HG03045 (cell line): ENCODE measurements around the gene TUBAL3.
"Not testable (repeated sequence)": the region's sequence is repeated elsewhere in the genome, so short reads cannot be mapped to it uniquely, and the experiment has no call there.

Experiments
- ATAC-seq: cut with Tn5 transposase; IDR thresholded peaks from one replicate; pipeline ENCODE4 v1.9.1; 2021; ENCODE audit warnings: mild to moderate bottlenecking, moderate library complexity; ENCODE audit not compliant: unreplicated experiment

Gene TUBAL3

DNA sequence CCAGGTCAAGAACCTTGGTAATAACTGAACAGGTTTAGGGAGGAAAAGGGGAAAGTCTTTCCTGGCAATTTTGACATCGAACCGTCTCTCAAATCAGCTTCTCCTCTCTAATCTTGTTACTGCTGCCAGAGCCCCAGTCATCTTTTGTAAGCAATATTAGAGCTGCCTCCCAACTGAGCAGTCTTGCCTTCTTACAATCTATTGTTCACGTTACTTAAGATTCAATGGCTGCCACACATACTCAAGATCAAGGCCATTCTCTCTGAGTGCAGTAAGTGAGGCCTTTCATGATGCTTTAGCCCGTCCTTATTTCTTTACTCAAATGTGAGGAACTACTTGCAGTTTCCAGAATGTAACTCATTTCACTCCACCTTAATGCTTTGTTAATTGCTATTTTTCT is 20.1 kb upstream of the TUBAL3 start:
- ATAC-seq, result no peak

DNA sequence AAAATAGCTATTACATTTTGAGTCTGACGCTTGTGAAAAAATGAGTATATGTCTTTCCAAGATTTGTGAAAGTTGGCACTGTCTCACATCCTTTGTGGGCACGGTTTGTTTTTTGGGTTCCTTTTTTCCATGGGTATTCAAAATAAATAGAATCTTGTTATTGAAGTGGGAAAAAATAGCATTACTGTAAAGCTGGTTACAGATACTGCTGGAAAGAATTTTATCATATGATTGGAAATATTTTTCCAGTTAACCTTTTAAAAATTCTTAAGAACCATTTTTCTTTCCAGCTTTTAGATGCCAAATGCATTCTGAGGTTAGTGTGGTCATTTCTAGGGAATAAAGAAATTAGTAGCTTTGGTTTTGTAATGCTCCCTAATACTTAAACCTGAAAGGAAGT is 19.1 kb upstream of the TUBAL3 start:
- ATAC-seq, result no peak

DNA sequence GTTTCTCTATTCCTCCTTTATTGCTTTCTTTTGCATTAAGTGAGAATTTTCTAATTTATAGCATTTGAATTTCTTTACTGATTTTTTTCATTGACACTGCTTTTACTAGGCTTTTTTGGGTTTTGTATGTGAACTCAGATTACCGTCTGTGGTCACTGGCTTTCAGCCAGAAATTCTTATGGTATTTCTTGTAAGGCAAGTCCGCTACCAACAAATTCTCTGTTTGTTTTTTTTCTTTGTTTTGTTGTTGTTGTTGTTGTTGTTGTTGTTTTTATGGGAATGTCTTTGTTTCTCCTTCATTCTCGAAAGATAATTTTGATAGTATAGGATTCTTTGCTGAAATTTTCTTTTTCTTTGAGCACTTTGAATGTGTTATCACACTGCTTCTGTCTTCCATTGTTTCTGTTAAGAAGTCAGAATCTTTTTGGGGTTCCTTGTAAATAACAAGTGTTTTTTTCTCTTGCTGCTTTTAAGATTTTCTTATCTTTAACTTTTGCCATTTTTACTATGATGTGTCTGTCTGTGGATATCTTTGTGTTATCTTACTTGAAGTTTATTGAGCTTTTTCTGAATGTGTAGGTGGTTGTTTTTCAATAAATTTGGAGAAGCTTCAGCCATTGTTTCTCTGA is 15.0 kb upstream of the TUBAL3 start:
- ATAC-seq, result no peak

DNA sequence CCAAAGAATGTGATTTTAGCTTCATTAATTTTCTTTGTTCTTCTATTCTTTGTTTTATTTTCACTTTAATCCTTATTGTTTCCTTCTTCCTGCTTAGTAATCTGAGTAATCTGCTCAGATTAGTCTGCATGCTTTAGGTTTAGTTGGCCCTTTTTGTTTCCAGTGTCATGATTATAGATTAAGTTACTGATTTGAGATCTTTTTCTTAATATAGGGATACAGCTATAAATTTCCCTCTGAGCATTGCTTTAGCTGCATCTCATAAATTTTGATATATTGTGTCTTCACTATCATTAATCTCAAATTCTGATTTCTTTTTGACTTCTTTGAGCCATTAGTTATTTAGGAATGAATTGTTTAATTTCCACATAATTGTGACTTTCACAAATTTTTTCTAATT is 14.0 kb upstream of the TUBAL3 start:
- ATAC-seq, result no peak

DNA sequence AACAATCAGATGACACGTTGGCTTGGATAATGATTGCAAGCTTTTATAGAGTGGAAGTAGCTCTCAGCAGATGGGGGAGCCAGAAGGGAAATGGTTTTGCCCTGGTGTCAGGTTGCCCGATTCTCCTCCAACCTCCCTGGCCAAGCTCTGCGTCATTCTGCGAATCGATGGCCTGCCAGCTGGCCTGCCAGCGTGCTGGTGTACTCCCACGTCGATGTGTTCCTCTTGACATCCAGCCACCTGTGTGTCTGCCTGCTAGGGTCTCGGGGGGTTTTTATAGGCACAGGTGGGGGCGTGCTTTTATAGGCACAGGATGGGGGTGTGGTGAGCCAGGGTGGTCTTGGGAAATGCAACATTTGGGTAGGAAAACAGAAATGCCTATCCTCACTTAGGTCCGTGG is 12.4 kb upstream of the TUBAL3 start:
- ATAC-seq, result no peak

DNA sequence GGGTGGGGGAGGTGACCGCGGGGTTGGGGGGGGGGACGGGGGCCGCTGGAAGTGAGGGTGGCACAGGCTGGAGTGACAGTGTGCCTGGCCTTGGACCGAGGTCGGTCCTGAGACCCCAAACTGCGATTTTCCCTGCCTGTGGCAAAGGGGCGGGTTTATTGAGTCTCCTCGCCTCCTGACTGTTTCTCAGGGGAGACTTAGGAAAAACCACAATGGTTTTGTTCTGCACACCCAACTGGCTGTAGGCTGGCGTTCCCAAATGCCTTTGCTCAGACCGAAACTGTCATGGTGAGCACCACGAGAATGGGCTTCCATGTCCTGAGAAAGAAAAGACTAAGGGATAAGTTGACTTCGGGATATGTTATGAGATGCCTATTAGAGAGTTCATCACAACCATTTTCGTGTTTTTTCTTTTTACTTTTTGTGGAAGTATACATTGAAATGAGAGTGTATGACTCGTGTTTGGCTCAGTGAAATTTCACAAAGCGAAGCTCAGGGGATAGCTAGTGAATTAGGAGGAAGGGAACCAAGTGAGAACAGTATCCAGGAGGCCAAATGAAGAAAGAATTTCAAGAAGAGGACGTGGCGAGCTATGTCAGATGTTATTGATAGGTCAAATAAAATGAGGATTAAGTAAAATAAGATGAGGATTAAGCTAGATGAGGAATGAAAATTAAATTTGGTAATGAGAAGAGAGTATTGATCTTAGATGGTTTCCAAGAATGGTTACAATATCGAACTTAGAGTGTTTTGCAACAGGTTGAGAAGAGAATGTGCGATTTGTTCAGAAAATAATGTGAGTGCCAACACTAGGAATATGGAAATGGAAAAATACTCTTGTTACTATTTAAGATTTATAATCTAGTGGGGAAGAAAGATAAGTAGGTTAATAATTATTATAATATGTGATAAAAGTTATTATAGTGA is 8.6 kb upstream of the TUBAL3 start:
- no peak for ATAC-seq

DNA sequence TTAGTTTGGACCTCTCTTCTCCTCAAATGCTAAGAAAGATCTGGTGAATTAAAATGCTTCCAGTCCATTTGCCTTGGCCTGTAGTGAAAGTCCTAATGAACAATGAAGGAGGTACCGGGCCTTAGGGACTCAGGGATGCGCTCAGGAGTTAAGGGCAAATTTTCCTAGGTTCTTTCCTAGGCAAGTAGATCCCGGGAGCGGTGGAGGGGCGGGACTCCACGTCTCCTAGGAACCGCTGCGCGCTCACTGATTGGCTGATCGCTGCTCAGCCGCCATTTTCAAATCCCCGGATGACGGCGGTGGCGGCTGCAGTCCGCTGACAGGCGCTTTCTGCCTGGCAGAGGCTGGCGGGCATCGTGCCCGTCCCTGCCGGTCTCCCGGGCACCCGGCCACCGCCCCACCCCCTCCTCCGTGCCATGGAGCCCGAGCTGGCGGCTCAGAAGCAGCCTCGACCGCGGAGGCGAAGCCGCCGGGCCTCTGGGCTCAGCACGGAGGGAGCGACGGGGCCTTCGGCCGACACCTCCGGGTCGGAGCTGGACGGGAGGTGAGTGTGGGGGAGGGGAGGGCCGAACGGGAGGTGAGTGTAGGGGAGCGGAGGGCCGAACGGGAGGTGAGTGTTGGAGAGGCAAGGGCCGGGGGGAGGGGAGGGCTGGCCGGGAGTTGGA is 7.8 kb upstream of the TUBAL3 start, which contains the start of gene NET1:
NET1 (plus strand) TSS at position 281 of the 665 bp plus-strand sequence; CDS start at position 417, 136 bp downstream.
- ATAC-seq, result peak; percentile 97

DNA sequence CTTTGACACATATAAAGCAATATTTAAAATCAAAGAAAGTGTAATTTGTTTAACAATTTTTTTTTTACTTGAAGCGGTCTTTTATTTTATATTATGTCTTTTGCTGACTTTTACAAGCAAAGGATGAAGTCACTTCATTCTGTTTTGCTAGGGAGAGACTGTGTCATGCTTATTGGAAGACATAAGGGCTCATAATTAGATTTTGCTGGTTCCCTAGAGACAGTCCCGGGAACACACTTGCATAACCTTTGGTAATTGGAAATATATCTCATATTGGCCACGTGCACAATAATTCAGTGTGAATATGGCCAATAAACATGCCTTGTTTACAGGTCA is 7.3 kb upstream of the TUBAL3 start:
- no peak for ATAC-seq

DNA sequence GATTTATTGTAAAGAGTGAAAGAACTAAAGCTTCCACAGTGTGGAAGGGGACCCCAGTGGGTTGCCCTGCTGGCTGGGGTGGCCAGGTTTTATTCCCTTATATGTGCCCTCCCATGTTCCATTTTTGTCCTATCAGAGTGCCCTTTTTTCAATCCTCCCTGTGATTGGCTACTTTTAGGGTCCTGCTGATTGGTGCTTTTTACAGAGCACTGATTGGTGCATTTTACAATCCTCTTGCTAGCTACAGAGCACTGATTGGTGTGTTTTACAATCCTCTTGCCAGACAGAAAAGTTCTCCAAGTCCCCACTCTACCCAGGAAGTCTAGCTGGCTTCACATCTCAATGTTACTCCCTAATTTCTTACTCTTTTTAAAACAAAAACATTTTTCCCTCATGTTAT is 6.2 kb upstream of the TUBAL3 start:
- ATAC-seq, result not testable (repeated sequence)

DNA sequence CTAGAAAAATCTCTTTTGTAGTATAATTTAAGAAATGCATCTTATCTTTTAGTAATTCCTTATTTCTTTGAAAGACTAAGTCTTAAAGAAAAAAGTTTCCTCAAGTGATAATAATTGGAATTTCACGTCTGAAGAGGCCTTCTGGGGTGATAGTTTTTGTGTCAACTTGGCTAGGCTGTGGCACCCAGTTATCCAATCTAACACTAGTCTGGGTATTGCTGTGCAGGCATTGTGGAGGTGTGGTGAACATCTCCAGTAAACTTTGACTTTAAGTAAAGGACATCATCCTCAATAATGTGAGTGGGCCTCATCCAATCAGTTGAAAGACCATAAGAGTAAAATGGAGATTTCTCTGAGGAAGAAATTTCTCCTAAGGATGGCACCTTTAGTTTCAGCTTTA is 2.3 kb upstream of the TUBAL3 start:
- ATAC-seq, result no peak

DNA sequence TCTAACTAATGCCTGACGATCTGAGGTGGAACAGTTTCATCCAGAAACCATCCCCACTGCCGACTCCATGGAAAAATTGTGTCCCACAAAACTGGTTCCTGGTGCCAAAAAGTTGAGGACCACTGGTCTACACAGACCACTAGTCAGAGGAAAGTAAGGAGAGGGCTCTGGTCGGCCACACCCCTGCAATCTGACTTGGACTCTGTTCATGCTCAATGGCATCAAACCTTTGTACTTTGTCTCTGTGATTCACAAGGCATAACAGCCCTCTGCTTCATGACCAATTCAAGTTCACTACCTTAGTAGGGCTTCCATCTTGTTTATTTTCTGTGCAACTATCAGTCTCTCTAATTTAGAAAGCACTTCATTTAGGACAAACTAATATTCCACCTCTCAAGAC is 1.8 kb downstream of the TUBAL3 start:
- ATAC-seq, result no peak

DNA sequence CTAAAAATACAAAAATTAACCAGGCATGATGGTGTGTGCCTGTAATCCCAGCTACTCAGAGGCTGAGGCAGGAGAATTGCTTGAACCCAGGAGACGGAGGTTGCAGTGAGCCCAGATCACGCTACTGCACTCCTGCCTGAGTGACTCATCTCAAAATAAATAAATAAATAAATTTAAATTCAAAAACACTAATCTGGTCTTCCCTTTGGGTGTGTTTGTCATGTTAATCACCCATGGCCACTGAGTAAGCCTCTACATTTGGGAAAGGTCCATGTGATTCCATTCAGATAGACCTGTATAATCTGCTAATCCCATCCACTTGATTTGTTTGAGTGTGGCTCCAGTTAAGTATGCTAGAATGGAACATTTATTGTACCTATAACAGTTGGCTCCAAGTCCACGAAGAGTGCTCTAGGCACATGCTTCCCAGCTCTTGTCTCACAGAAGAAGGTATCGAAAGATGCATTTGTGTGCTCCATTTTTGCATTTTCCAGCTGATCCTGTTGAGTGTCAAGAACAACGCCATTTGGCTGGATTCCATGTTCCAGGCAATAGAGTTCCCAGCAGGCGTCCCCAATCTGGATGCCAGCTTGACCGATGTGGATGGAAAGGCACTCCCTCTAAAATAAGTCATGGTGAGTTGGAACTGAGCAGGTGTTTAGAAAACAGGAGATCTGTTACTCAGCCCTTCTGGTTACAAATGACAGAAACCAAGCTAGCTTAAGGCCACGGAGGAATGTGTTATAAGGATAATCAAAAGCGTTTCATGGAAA is 4.0 kb downstream of the TUBAL3 start:
- no peak for ATAC-seq

DNA sequence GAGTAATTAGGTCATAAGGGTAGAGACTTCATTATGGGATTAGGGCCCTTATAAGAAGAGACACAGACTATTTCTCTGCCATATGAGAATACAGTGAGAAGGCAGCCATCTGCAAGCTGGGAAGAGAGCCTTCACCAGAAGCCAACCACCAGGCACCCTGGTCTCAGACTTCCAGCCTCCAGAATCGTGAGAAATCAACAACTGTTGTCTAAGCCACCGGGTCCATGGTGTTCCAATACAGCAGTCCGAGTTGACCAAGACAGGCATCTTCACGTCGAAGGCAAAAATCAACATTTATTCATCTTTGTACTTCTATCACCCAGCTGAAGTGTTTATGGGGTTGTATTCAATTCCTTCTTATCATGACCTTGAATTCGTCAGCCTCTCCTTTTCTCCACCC is 5.3 kb downstream of the TUBAL3 start:
- no peak for ATAC-seq

DNA sequence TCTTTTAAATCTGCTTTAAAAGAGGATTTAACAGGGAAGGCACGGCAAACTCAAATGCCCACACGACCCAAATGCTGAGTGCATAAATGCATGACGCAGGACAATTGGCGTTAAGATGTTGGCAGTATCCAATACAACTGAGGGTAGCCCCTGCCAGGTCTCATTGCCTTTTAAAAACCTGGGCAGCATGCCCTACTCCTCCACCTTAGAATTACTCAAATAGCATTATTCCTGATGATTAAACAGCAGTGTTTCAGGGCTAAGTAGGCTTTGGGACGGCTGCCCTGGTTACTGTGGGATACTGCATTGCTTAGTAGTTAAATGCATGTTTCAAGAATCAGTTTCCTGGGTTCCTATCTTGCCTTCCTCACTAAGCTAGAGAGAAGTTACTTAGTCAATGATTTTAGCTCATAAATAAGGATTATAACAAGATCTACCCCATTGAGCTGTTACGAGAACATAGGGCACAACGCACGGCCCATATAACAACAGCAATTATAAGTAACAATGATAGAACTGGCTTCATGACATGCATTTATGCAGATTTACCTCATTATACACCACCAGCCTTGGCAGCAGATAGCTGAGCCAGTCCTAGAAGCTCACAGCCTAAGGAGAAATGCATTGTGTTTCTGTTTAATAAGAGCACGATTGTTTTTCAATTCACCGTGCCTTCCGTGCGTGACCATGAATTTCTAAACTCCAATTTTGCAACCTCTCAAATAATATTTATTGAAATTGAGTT is 7.9 kb downstream of the TUBAL3 start:
- no peak for ATAC-seq

DNA sequence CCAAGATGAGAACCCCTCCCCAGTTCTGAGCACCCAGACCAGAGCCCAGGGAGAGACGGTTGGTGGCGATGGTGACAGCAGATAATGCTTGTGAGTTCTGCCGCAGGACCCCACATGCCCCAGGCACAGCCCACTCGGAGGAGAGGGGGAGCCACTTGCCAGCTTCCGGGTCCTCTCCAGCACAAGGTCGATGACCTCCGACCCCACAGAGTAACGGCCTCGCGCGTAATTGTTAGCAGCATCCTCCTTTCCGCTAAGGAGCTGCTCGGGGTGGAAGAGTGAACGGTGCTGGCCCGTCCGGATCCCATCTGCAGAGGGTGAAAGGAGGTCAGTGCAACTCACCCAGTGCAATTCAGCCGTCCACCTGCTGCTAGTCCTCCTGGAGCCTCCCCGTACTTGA is 9.5 kb downstream of the TUBAL3 start:
- ATAC-seq, result no peak

DNA sequence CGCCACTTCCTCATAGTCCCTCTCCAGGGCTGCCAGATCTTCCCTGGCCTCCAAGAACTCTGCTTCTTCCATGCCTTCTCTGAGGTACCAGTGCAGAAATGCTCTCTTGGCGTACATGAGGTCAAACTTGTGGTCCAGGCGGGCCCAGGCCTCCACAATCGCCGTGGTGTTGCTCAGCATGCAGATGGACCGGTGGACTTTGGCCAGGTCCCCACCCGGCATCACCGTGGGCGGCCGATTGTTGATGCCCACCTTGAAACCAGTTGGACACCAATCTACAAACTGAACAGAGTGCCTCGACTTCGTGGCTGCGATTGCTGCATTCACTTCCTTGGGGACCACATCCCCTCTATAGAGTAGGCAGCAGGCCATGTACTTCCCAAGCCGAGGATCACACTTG is 11.1 kb downstream of the TUBAL3 start:
- ATAC-seq, result no peak

DNA sequence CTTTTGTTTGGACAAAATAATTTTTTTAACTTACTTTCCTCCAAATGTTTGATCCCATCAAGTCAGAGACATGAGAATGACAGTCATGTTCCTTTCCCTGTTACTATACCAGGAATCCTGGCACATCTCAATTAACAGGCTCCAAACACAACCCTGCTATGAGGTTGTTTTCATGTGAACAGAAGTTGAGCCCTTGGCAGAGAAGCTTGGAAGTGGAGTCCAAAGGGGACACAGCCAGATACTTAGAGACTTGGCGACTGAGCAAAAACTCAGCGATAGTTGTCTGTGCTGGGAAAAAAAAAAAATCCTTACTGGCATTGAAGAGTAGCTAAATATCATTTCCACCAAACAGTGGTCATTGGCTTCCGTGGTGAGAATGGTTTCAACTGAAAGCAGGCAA is 12.8 kb downstream of the TUBAL3 start:
- no peak for ATAC-seq

DNA sequence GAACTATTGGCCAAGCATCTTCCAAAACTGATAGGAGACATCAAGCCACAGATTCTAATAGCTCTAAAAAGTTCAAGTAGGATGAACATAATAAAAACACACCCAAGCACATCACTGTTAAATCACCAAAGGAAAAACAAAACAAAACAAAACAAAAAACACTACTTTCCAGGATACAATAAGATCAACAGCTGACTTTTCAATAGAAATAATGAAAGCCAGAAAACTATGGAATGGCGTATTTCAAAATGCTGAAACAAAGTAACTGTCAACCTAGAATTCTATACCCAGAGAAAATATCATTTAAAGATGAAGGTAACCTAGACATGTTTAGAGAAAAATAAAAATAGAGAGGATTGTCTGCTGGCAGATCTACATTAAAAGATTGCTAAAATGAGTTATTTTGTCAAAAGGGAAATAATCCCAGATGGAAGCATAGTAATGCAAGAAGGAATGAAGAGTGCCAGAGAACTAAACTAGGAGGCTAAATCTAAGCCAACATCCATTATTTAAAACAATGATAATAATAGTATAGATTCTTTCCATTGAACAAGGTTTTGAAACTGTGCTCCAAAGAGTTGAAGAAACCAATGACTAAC is 13.9 kb downstream of the TUBAL3 start:
- no peak for ATAC-seq

DNA sequence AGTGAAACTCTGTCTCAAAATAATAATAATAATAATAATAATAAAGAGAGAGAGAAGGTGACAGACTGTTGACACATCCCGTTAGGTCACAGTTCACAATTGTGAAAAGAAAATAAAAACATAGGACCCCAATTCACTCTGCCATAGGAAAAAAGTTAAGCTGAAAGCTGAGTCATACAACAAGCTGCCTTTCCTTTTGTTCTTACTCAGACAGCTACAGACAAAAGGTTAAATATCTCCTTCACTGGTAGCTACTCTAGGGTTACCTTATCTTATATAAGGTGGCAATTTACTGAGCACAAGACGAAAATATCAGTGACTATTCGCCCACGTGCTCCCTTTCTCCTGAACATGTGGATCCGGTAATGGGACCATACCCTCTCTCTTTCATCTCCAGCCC is 17.5 kb downstream of the TUBAL3 start:
- ATAC-seq, result no peak

DNA sequence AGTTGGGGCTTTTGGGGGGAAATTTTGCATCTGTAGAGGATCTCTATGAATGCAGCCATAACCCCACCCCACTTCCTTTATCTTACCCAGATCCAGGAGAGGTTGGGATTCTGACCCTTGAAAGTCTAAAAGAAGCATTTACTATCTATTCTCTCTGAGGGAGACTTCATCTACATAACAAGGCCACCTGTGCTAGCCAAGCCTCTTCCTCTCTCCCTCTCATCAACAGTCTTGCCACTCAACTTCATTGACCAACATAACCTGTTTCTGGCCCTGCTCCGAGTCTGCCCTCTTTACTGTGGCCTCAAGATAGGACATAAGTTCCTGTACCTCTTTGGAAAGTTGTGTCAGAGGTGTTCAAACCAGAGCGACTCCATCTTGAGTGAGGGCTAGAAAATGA is 19.4 kb downstream of the TUBAL3 start:
- ATAC-seq, result no peak
